Measurements from ENCODE around the gene CECR2.
"Not testable (repeated sequence)": the region's sequence is repeated elsewhere in the genome, so short reads cannot be mapped to it uniquely, and the experiment has no call there.

Gene CECR2

GRCh38 chr22:17512960-17513359, 143.7 kb downstream of the CECR2 start:
- no peak for DNase-seq (ENCODE audit: low read depth in 2 of 2)

- no peak for DNase-seq (ENCODE audit: low read depth in 2 of 2)
Measured at GRCh38 chr22:17513612-17514011, 144.4 kb downstream of the CECR2 start.

DNA sequence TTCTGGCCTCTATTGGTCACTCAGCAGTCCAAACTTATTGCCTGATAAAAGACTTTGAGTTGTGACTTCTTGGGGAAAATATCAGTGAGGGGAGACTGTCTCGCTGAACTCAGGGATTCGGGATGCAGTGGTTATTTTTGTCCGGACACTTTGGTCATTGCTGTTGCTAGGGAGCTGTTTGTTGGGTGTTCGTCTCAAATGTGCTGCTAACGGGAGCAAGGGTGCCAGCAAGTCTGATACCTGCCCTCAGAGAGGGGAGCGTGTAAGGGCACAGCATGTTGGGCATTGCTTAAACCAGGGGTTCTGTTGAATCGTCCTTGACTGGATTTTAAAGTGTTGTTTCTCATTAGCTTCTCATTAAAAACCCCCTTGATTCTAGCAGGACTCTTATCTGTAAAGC, 144.8 kb downstream of the CECR2 start:
- DNase-seq (ENCODE audit: low read depth in 2 of 2) = no peak

DNA sequence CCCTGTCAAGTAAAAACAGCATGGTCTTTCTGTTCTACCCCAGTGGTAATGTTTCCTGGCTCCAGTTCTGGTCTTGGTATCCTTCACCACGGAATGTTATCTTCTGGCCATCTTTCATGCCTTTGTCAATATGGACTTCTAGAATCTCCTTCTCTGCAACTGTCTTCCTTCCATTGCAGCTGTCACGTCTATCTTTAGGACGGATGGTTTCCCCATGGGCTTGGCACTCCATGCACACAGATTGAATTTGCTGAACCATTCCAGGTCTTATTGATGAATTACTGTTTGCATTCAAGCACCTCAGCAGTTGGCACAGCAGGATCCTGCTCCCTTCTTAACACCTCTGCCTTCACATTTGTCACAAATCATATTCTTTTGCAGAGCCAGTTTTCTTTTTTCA, 149.1 kb downstream of the CECR2 start:
- no peak for DNase-seq (ENCODE audit: low read depth in 2 of 2)

DNA sequence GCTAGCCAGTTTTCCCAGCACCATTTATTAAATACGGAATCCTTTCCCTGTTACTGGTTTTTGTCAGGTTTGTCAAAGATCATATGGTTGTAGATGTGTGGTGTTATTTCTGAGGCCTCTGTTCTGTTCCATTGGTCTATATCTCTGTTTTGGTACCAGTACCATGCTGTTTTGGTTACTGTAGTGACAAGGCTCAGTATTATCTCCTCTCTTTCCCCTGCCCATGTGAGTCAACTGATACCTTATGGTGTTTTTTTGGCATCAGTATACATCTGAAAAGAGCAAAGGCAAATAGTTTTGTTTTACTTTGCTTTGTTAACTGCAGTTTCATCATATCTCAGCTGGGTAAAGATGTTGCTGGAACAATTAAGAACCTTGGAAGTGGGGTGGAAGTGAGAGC, 152.7 kb downstream of the CECR2 start:
- DNase-seq (ENCODE audit: low read depth in 2 of 2) = not testable (repeated sequence)

DNA sequence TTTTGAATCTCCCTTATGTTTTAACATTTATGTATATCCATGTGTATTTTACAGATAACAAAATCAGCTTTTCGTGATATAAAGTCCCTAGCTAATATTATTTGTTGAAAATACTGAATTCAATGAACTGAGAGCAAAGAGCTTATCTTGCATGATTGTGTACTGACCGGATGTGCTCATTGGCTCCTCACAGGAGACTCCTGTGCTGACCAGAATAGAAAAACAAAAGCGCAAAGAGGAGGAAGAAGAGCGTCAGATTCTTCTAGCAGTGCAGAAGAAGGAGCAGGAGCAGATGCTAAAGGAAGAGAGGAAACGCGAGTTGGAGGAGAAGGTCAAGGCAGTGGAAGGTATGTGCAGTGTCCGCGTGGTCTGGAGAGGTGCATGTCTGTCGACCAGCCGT, 154.7 kb downstream of the CECR2 start:
- no peak for DNase-seq (ENCODE audit: low read depth in 2 of 2)

DNA sequence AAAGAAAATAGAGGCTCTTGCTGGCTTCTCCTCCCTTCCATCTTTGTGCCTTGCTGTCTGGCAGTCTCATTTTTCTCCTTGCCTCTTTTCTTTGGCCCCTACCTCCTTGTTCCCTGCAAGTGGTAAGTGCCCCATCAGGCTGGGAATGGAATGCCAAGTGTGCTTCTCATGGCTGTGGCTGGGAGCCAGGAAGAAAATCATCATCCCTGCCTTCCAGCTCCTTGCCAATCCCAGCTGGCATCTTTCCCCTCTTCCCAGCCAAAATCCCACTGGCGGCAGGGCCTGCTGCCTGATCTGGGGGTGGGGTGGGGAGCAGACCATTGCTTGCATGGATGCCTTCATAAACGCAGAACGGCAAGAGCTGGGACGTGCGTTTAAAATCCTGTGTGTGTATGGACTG, 167.0 kb downstream of the CECR2 start:
- no peak for DNase-seq (ENCODE audit: low read depth in 2 of 2)

GRCh38 chr22:17537155-17537554, 167.9 kb downstream of the CECR2 start:
- no peak for DNase-seq (ENCODE audit: low read depth in 2 of 2)

GRCh38 chr22:17540481-17540880, 171.2 kb downstream of the CECR2 start:
- no peak for DNase-seq (ENCODE audit: low read depth in 2 of 2)

- DNase-seq (ENCODE audit: low read depth in 2 of 2) = no peak
Measured at GRCh38 chr22:17541476-17541875, 172.2 kb downstream of the CECR2 start.

DNA sequence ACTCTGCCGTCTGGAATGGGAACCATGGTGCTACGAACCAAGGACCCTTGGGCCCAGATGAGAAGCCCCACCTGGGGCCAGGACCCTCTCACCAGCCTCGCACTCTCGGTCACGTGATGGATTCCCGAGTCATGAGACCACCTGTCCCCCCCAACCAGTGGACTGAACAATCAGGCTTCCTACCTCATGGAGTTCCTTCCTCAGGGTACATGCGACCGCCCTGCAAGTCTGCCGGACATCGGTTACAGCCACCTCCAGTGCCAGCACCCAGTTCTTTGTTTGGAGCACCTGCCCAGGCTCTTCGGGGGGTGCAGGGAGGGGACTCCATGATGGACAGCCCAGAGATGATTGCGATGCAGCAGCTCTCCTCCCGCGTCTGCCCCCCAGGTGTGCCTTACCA, 173.2 kb downstream of the CECR2 start:
- no peak for DNase-seq (ENCODE audit: low read depth in 2 of 2)

DNA sequence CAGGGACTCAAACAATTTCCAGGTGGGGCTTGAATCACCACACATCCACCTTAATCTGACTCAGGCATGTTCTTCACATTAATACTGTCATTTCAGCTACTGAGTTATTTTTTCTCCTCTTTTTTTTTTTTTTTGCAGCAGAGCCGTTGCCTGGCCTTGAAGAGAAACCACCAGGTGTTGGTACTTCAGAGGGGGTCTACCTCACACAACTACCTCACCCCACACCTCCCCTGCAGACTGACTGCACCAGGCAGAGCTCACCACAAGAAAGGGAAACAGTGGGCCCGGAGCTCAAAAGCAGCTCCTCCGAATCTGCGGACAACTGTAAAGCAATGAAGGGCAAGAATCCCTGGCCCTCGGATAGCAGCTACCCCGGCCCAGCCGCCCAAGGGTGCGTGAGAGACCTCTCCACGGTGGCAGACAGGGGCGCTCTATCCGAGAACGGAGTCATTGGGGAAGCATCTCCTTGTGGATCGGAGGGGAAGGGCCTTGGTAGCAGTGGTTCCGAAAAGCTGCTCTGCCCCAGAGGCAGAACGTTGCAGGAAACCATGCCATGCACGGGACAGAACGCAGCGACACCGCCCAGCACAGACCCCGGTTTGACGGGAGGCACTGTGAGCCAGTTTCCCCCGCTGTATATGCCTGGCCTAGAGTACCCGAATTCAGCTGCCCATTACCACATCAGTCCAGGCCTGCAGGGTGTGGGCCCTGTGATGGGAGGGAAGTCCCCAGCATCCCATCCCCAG, 178.9 kb downstream of the CECR2 start:
- no peak for DNase-seq (ENCODE audit: low read depth in 2 of 2)

DNA sequence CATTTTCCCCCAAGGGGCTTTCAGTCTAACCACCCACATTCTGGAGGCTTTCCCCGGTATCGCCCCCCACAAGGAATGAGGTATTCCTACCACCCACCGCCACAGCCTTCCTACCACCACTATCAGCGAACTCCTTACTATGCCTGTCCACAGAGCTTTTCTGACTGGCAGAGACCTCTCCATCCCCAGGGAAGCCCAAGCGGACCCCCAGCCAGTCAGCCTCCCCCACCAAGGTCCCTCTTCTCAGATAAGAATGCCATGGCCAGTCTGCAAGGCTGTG, 179.4 kb downstream of the CECR2 start:
- no peak for DNase-seq (ENCODE audit: low read depth in 2 of 2)

- DNase-seq (ENCODE audit: low read depth in 2 of 2) = no peak
Measured at GRCh38 chr22:17549183-17549582, 179.9 kb downstream of the CECR2 start.

DNA sequence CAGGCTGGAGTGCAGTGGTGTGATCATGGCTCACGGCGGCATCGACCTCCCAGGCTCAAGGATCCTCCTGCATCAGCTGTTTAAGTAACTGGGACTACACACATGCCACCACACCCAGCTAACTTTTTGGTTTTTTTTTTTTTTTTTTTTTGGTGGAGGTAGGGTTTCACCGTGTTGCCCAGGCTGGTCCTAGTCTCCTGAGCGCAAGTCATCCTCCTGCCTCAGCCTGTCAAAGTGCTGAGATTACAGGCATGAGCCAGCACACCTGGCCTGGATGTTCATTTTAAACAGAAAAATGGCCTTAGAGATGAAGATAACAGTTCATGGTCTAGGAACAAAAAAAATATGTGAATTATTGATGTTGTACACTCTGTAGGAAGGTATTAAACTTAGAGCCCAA, 180.4 kb downstream of the CECR2 start:
- no peak for DNase-seq (ENCODE audit: low read depth in 2 of 2)

DNA sequence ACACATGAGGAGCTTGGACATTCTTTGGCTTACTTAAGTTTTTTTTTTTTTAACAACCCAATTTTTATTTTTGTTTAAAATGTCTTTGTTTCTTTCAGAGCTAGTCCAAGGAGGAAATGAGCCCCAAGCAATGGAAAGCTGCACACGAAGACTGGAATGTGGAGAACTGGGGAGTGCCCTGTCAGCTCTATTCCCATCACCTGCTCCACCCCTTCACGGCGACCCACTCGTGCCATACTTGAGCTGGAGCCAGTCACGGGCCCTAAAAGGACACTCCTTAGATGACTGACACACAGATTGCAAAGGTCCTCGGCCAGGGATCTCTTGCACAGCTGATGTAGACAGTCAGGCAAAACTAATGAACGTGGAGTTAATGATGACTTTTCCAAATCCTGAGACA, 183.5 kb downstream of the CECR2 start:
- DNase-seq (ENCODE audit: low read depth in 2 of 2) = no peak

DNA sequence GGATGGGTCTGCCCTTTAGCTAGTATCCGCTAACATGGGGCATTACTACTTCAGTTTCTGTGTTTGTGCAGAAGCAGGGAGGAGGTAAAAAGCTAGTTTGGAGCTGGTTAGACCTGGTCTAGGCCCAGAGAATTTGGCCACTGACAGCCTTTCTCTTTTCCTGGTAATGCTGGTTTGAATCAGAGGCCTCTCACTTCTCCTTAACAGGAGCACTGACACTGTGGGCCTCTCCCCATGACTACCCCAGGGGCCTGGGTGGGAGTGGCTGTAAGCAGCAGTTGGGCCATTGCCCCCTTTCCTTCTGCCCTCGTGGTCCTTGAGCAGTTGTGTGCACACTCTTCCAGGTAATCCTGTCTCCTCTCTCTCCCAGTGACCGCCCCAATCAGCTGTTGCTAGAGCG, 185.6 kb downstream of the CECR2 start:
- DNase-seq (ENCODE audit: low read depth in 2 of 2) = no peak

DNA sequence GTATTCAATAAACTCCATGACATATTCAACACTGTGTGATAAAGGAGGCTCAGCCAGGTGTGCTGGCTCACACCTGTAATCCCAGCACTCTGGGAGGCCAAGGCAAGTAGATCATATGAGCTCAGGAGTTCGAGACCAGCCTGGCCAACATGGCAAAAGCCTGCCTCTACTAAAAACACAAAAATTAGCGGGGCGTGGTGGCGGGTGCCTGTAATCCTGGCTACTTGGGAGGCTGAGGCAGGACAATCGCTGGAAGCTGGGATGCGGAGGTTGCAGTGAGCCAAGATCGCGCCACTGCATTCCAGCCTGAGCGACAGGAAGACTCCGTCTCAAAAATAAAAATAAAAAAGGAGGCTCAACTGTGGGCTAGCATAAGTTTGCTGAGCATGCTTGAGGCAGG, 189.9 kb downstream of the CECR2 start:
- no peak for DNase-seq (ENCODE audit: low read depth in 2 of 2)

- DNase-seq (ENCODE audit: low read depth in 2 of 2) = no peak
Measured at GRCh38 chr22:17562906-17563870, 193.9 kb downstream of the CECR2 start, which contains the start of gene SLC25A18. Gene SLC25A18, plus strand, starts transcription at chr22:17563498. Its CDS starts 16,447 bp downstream, at chr22:17579945.

GRCh38 chr22:17563936-17564391, 194.7 kb downstream of the CECR2 start:
- peak in 1 of 2 experiments; percentile 10 for DNase-seq (ENCODE audit: low read depth in 2 of 2)

DNA sequence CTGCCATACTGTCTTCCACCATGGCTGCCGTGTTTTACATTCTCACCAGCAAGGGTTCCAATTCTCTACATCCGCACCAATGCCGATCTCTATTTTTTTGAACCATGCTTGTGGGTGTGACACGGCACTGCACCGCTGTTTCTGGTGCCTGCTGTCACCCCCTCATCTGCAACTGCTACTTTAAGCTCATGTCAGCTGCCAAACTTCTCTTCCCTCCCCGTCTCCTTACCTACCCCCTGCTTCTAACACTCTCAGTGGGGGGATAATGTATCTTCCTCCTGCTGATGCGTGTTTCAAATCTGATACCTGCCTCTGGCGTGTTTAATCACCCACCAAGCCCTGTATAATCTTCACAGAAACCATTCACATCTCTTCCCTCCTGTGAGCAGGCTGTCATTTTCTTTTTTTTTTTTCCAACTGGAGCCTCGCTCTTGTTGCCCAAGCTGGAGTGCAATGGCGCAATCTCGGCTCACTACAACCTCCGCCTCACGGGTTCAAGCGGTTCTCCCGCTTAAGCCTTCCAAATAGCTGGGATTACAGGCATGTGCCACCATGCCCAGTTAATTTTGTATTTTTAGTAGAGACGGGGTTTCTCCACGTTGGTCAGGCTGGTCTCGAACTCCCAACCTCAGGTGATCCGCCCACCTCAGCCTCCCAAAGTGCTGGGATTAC, 196.9 kb downstream of the CECR2 start:
- not testable (repeated sequence) for DNase-seq (ENCODE audit: low read depth in 2 of 2)

DNA sequence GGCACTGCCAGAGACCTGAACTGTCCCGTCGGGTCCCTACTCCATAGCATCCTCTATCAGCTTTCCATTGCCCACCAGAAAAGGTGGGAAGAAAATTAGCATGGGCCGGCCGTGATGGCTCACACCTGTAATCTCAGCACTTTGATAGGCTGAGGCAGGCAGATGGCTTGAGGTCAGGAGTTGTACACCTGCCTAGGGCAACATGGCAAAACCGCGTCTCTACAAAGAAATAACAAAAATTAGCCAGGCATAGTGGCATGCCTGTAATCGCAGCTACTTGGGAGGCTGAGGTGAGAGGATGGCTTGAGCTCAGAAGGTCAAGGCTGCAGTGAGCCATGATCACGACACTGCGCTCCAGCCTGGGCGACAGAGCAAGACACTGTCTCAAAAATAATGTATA, 197.5 kb downstream of the CECR2 start:
- DNase-seq (ENCODE audit: low read depth in 2 of 2) = no peak

Measured in fibroblast of skin of left quadriceps (primary cell).